ENCODE results near the gene UNC79. TPM values are rescaled to one million over a fixed set of nuclear protein-coding genes. Genes with fewer than 3 reads are reported as not detected.

UNC79 gene
- total RNA-seq, 1 experiment from 2014 or later = not detected

DNA sequence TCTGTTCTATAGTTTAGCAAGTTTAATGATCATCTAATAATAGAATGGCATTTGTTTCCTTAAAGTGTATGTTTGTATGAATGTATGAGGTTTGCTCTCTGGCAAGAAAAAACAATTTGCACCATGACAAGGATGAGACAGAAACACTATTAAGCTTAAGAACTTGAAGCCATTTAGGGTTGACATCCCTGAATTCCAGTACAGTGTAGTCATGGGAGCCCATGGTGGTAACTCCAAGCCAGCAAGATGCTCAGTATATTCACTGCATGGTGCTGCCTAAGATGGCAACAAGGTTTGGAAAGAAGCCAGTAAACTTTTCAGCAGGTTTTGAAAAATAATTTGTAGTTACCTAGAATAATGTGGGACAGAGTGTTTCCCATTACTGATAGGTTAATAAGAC is 198.9 kb downstream of the UNC79 start:
- ATAC-seq = no peak
- Histone ChIP-seq H4K20me1 (ENCODE audit: low read length) (no peaks in the 10 kb centered on the region), H3K79me2 (ENCODE audit: low read length) (no peaks in the 10 kb centered on the region), H3K36me3 (ENCODE audit: low read depth, low read length) (no peaks in the 10 kb centered on the region), H3K4me2 (ENCODE audit: low read length) (no peak overlapping the region), H3K9ac (ENCODE audit: low read length) (no peak overlapping the region), H3K4me3 (ENCODE audit: low read length) (no peak overlapping the region), H3F3A (ENCODE audit: low read length, unreplicated experiment) (no peaks in the 10 kb centered on the region), H3K27ac (ENCODE audit: low read length) (no peak overlapping the region), H2AFZ (ENCODE audit: low read length) (no peak overlapping the region), H3K9me3 (ENCODE audit: low read length) (no peaks in the 10 kb centered on the region), H3K9me2 (replicated peaks; ENCODE audit: low read length) (no peaks in the 10 kb centered on the region), H3K4me1 (ENCODE audit: insufficient read depth, low read length) (no peaks in the 10 kb centered on the region), H3K27me3 (ENCODE audit: low read length) (peaks cover 82% of the 10 kb centered on the region)
- ChIA-PET CTCF (no interaction called here), POLR2A (ENCODE audit: unreplicated experiment) (no interaction called here)
- TF ChIP-seq EZH2phosphoT487 (IDR thresholded peaks at IDR 0.05; ENCODE audit: borderline replicate concordance, low read length) (no peak), EZH2 (IDR thresholded peaks at IDR 0.05; ENCODE audit: low read length, unreplicated experiment) (no peak)
- TF ChIP-seq, protein P1, sequence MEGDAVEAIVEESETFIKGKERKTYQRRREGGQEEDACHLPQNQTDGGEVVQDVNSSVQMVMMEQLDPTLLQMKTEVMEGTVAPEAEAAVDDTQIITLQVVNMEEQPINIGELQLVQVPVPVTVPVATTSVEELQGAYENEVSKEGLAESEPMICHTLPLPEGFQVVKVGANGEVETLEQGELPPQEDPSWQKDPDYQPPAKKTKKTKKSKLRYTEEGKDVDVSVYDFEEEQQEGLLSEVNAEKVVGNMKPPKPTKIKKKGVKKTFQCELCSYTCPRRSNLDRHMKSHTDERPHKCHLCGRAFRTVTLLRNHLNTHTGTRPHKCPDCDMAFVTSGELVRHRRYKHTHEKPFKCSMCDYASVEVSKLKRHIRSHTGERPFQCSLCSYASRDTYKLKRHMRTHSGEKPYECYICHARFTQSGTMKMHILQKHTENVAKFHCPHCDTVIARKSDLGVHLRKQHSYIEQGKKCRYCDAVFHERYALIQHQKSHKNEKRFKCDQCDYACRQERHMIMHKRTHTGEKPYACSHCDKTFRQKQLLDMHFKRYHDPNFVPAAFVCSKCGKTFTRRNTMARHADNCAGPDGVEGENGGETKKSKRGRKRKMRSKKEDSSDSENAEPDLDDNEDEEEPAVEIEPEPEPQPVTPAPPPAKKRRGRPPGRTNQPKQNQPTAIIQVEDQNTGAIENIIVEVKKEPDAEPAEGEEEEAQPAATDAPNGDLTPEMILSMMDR (conservative IDR thresholded peaks at IDR 0.05; ENCODE audit: low read depth, low read length) = no peak
- intact Hi-C loops (cut with micrococcal nuclease) = no loop called here
- no TSS peak for BruUV-seq (replicated peaks)
- no peak for DNase-seq

DNA sequence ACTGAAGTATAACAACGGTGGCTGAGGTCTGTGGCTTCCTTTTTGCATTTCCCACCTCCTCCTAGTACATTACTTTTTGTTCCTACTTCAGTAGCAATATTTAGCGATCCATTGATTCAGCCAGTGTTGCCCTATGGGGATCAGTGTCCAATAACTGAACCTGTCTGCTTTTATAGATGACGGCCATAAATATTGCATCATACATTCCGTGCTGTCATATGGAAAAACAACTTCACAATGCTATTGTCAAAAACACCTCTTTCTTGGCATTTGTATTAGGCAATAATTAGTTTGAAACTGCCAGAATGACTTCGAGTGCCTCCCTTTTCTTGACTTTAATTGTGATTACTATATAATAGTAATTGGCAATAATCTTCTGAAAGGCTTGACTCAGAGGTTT is 208.1 kb downstream of the UNC79 start:
- BruUV-seq (replicated peaks) = no TSS peak
- TF ChIP-seq, protein P1 (conservative IDR thresholded peaks at IDR 0.05; ENCODE audit: low read depth, low read length) = no peak
- no peak overlapping the region for H3K4me2 ChIP-seq (ENCODE audit: low read length)
- no peaks in the 10 kb centered on the region for H3K9me2 ChIP-seq (replicated peaks; ENCODE audit: low read length)
- no peaks in the 10 kb centered on the region for H3K79me2 ChIP-seq (ENCODE audit: low read length)
- no peaks in the 10 kb centered on the region for H3K4me1 ChIP-seq (ENCODE audit: insufficient read depth, low read length)
- intact Hi-C loops (cut with micrococcal nuclease) = no loop called here
- DNase-seq (no peak), ATAC-seq (no peak)
- ChIA-PET POLR2A (ENCODE audit: unreplicated experiment) (interaction anchor here (0.5 kb wide), 1 partner anchor 24 kb away, joined by 4 read pairs; no protein-coding TSS in a partner anchor), CTCF (no interaction called here)
- no peaks in the 10 kb centered on the region for H3K9me3 ChIP-seq (ENCODE audit: low read length)
- peaks cover 81% of the 10 kb centered on the region for H3K27me3 ChIP-seq (ENCODE audit: low read length)
- no peak overlapping the region for H2AFZ ChIP-seq (ENCODE audit: low read length)
- no peaks in the 10 kb centered on the region for H3F3A ChIP-seq (ENCODE audit: low read length, unreplicated experiment)
- no peak overlapping the region for H3K4me3 ChIP-seq (ENCODE audit: low read length)
- H3K9ac ChIP-seq (ENCODE audit: low read length) = no peak overlapping the region
- no peak overlapping the region for H3K27ac ChIP-seq (ENCODE audit: low read length)
- no peaks in the 10 kb centered on the region for H4K20me1 ChIP-seq (ENCODE audit: low read length)
- no peaks in the 10 kb centered on the region for H3K36me3 ChIP-seq (ENCODE audit: low read depth, low read length)

DNA sequence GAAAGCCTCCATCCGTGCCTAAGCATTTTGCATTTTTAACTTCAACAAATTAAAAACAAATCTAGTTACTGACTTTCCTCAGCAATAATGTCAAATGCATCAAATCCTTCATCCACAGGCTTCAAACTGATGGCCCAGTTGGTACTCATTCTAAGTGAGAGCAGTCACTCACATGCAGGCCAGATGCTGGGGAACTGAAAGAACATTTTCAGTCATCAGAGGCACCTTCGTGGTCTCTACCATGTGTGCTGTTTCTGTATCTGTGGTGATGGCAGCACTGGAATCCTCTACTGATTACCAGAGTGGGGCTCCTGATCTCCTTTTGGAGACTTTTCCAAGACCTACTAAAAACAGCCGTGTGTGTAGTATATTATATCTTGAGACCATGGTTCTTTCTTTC is 212.4 kb downstream of the UNC79 start:
- POLR2A ChIA-PET (ENCODE audit: unreplicated experiment) = no interaction called here

More for the DNA sequence above, 212.4 kb downstream of the UNC79 start:
- Histone ChIP-seq H3K9ac (ENCODE audit: low read length) (no peak overlapping the region), H3K4me3 (ENCODE audit: low read length) (no peak overlapping the region), H3K27ac (ENCODE audit: low read length) (no peak overlapping the region), H3K27me3 (ENCODE audit: low read length) (peaks cover 58% of the 10 kb centered on the region), H4K20me1 (ENCODE audit: low read length) (no peaks in the 10 kb centered on the region), H3K36me3 (ENCODE audit: low read depth, low read length) (no peaks in the 10 kb centered on the region), H3F3A (ENCODE audit: low read length, unreplicated experiment) (no peaks in the 10 kb centered on the region), H3K79me2 (ENCODE audit: low read length) (no peaks in the 10 kb centered on the region), H3K9me3 (ENCODE audit: low read length) (no peaks in the 10 kb centered on the region), H3K9me2 (replicated peaks; ENCODE audit: low read length) (no peaks in the 10 kb centered on the region), H3K4me2 (ENCODE audit: low read length) (no peak overlapping the region), H2AFZ (ENCODE audit: low read length) (no peak overlapping the region), H3K4me1 (ENCODE audit: insufficient read depth, low read length) (no peaks in the 10 kb centered on the region)
- CTCF ChIA-PET = no interaction called here
- ATAC-seq (no peak), DNase-seq (no peak)
- TF ChIP-seq EZH2phosphoT487 (IDR thresholded peaks at IDR 0.05; ENCODE audit: borderline replicate concordance, low read length) (no peak), EZH2 (IDR thresholded peaks at IDR 0.05; ENCODE audit: low read length, unreplicated experiment) (no peak)
- TF ChIP-seq, protein P1 (conservative IDR thresholded peaks at IDR 0.05; ENCODE audit: low read depth, low read length) = no peak
- BruUV-seq (replicated peaks) = no TSS peak
- intact Hi-C loops (cut with micrococcal nuclease) = no loop called here

All from PC-3 (cell line).